ENCODE data around the gene DNAAF1.

The DNAAF1 gene

GRCh38 chr16:84156342-84156784 lies 11.3 kb downstream of the DNAAF1 start:
- no peak for DNase-seq (ENCODE audit: low spot score)
- H3K27ac ChIP-seq = no peak overlapping the region
- ChIA-PET CTCF (interaction anchor here (0.6 to 1.0 kb wide), 2 partner anchors 20 to 911 kb away, joined by 3 to 4 read pairs; no protein-coding TSS in a partner anchor), POLR2A (ENCODE audit: low non-redundant PET) (interaction anchor here (0.6 kb wide), 1 partner anchor 463 kb away, joined by 3 read pairs; no protein-coding TSS in a partner anchor)
- no peak for TF ChIP-seq CTCF (conservative IDR thresholded peaks at IDR 0.05; ENCODE audit: low read depth)

GRCh38 chr16:84159007-84159406 lies 13.9 kb downstream of the DNAAF1 start:
- TF ChIP-seq CTCF (conservative IDR thresholded peaks at IDR 0.05; ENCODE audit: low read depth) = no peak
- DNase-seq (ENCODE audit: low spot score) = no peak
- ChIA-PET CTCF (no interaction called here), POLR2A (ENCODE audit: low non-redundant PET) (no interaction called here)
- no peak overlapping the region for H3K27ac ChIP-seq

- POLR2A ChIA-PET (ENCODE audit: low non-redundant PET) = no interaction called here
- CTCF ChIA-PET = interaction anchor here (0.6 to 1.0 kb wide), 2 partner anchors 12 to 24 kb away, joined by 3 to 5 read pairs; no protein-coding TSS in a partner anchor
- H3K27ac ChIP-seq = no peak overlapping the region
- DNase-seq (ENCODE audit: low spot score) = no peak
- no peak for TF ChIP-seq CTCF (conservative IDR thresholded peaks at IDR 0.05; ENCODE audit: low read depth)
Observed at GRCh38 chr16:84159800-84160199, 14.7 kb downstream of the DNAAF1 start.

- no peak for TF ChIP-seq CTCF (conservative IDR thresholded peaks at IDR 0.05; ENCODE audit: low read depth)
- CTCF ChIA-PET = interaction anchor here (1.0 kb wide), 1 partner anchor 25 kb away, joined by 5 read pairs; no protein-coding TSS in a partner anchor
- no peak for DNase-seq (ENCODE audit: low spot score)
- H3K27ac ChIP-seq = no peak overlapping the region
- POLR2A ChIA-PET (ENCODE audit: low non-redundant PET) = no interaction called here
Observed at GRCh38 chr16:84161037-84161436, 15.9 kb downstream of the DNAAF1 start.

GRCh38 chr16:84161801-84162200 lies 16.7 kb downstream of the DNAAF1 start:
- CTCF ChIA-PET = no interaction called here
- DNase-seq (ENCODE audit: low spot score) = no peak
- H3K27ac ChIP-seq = no peak overlapping the region
- POLR2A ChIA-PET (ENCODE audit: low non-redundant PET) = no interaction called here
- TF ChIP-seq CTCF (conservative IDR thresholded peaks at IDR 0.05; ENCODE audit: low read depth) = no peak

GRCh38 chr16:84165746-84166145 lies 20.6 kb downstream of the DNAAF1 start:
- ChIA-PET POLR2A (ENCODE audit: low non-redundant PET) (interaction anchor here (0.6 kb wide), 1 partner anchor 46 kb away, joined by 4 read pairs; no protein-coding TSS in a partner anchor), CTCF (interaction anchor here (0.8 kb wide), 1 partner anchor 21 kb away, joined by 3 read pairs; the partner anchor contains the start of gene TAF1C)
- H3K27ac ChIP-seq = no peak overlapping the region
- TF ChIP-seq CTCF (conservative IDR thresholded peaks at IDR 0.05; ENCODE audit: low read depth) = no peak
- no peak for DNase-seq (ENCODE audit: low spot score)
